ENCODE measurements around the gene VGLL2.

Gene VGLL2

GRCh38 chr6:117270055-117270842 is 4.9 kb downstream of the VGLL2 start:
- no peak for DNase-seq

GRCh38 chr6:117270843-117271507 is 5.6 kb downstream of the VGLL2 start:
- no peak for DNase-seq

GRCh38 chr6:117272032-117272866 is 6.9 kb downstream of the VGLL2 start:
- DNase-seq: no peak

- DNase-seq: no peak
Observed at GRCh38 chr6:117272891-117273290, 7.5 kb downstream of the VGLL2 start.

GRCh38 chr6:117275205-117275604 is 9.8 kb downstream of the VGLL2 start:
- no peak for DNase-seq

GRCh38 chr6:117275711-117276110 is 10.4 kb downstream of the VGLL2 start:
- no peak for DNase-seq

GRCh38 chr6:117276778-117277316 is 11.5 kb downstream of the VGLL2 start:
- DNase-seq: no peak

GRCh38 chr6:117280922-117281321 is 15.6 kb downstream of the VGLL2 start:
- no peak for DNase-seq

GRCh38 chr6:117288083-117288715 is 22.8 kb downstream of the VGLL2 start:
- DNase-seq: no peak

GRCh38 chr6:117290173-117290846 is 25.0 kb downstream of the VGLL2 start:
- DNase-seq: no peak

GRCh38 chr6:117298941-117299340 is 33.6 kb downstream of the VGLL2 start:
- no peak for DNase-seq

- DNase-seq: no peak
Observed at GRCh38 chr6:117303323-117303722, 38.0 kb downstream of the VGLL2 start.

- DNase-seq: no peak
Observed at GRCh38 chr6:117304446-117304845, 39.1 kb downstream of the VGLL2 start.

- DNase-seq: no peak
Observed at GRCh38 chr6:117306227-117306790, 41.0 kb downstream of the VGLL2 start.

- DNase-seq: no peak
Observed at GRCh38 chr6:117307655-117308054, 42.3 kb downstream of the VGLL2 start.

- DNase-seq: no peak
Observed at GRCh38 chr6:117309069-117309468, 43.7 kb downstream of the VGLL2 start.

- DNase-seq: no peak
Observed at GRCh38 chr6:117309611-117310010, 44.3 kb downstream of the VGLL2 start.

- no peak for DNase-seq
Observed at GRCh38 chr6:117311310-117311709, 46.0 kb downstream of the VGLL2 start.

GRCh38 chr6:117311726-117312125 is 46.4 kb downstream of the VGLL2 start:
- no peak for DNase-seq

- no peak for DNase-seq
Observed at GRCh38 chr6:117317261-117317660, 51.9 kb downstream of the VGLL2 start.
